CD14-positive monocyte (primary cell): ENCODE results near the gene SYCP3. TPM values are rescaled to one million over a fixed set of nuclear protein-coding genes. Genes with fewer than 3 reads are reported as not detected.

Experiments used
- DNase-seq, 3 donors: peaks; one replicate each; pipeline ENCODE4 v3.0.0-alpha.2; 2011 to 2022
- H2AFZ ChIP-seq: 2 replicates; pipeline ENCODE4 v1.6.0; 2012; ENCODE audit warnings: mild to moderate bottlenecking, low read depth, low read length, inconsistent platforms; ENCODE audit not compliant: insufficient read depth, poor library complexity, severe bottlenecking
- H3K27ac ChIP-seq, 2 donors: 1 replicate in 1 of 2; 2 replicates in 1 of 2; pipeline ENCODE4 v1.5.1; 2012 to 2013; ENCODE audit warnings: low read length in 2 of 2, control low read depth in 1 of 2, inconsistent platforms in 1 of 2, low read depth in 1 of 2, mild to moderate bottlenecking in 1 of 2
- H3K27me3 ChIP-seq, 2 donors: one replicate each; pipeline versions ENCODE4 v1.6.0 to v1.6.1; 2011 to 2013; ENCODE audit warnings: low read length in 2 of 2; ENCODE audit not compliant: control insufficient read depth in 2 of 2, insufficient read depth in 2 of 2
- H3K36me3 ChIP-seq, 2 donors: replicated peaks in 1 of 2; 1 replicate in 1 of 2; 2 replicates in 1 of 2; pipeline versions ENCODE4 v1.5.1 to v1.6.1; 2012 to 2013; ENCODE audit warnings: low read length in 2 of 2, control low read depth in 1 of 2, inconsistent platforms in 1 of 2, mild to moderate bottlenecking in 1 of 2; ENCODE audit not compliant: insufficient read depth in 2 of 2, control insufficient read depth in 1 of 2
- H3K4me1 ChIP-seq, 2 donors: 1 replicate in 1 of 2; 2 replicates in 1 of 2; pipeline versions ENCODE4 v1.5.1 to v1.6.1; 2012 to 2013; ENCODE audit warnings: low read length in 2 of 2, control low read depth in 1 of 2, inconsistent platforms in 1 of 2, mild to moderate bottlenecking in 1 of 2, moderate library complexity in 1 of 2; ENCODE audit not compliant: insufficient read depth in 2 of 2, control insufficient read depth in 1 of 2
- H3K4me2 ChIP-seq: replicated peaks from 2 replicates; pipeline ENCODE3; 2012; ENCODE audit warnings: low read length, moderate library complexity, mild to moderate bottlenecking; ENCODE audit not compliant: poor library complexity, severe bottlenecking; ENCODE audit errors: extremely low read depth
- H3K4me3 ChIP-seq, 3 experiments: fragments of 200-600 bp in 1 of 3; sonication (generic) in 1 of 3; replicated peaks in 1 of 3; 1 replicate in 2 of 3; 2 replicates in 1 of 3; pipeline ENCODE4 v1.5.1; 2011 to 2013; ENCODE audit warnings: low read length in 3 of 3, mild to moderate bottlenecking in 3 of 3, control low read depth in 2 of 3, low read depth in 2 of 3, inconsistent platforms in 1 of 3, moderate library complexity in 1 of 3
- H3K79me2 ChIP-seq: 2 replicates; pipeline ENCODE4 v1.6.0; 2012; ENCODE audit warnings: mild to moderate bottlenecking, control low read depth, inconsistent platforms, low read length, moderate library complexity; ENCODE audit not compliant: insufficient read depth
- H3K9ac ChIP-seq: 2 replicates; pipeline ENCODE4 v1.6.0; 2017; ENCODE audit warnings: low read length, mild to moderate bottlenecking; ENCODE audit not compliant: insufficient read depth, poor library complexity, severe bottlenecking
- H3K9me3 ChIP-seq, 2 donors: replicated peaks in 1 of 2; 1 replicate in 1 of 2; 2 replicates in 1 of 2; pipeline versions ENCODE4 v1.5.1 to v1.6.1; 2012 to 2013; ENCODE audit warnings: low read length in 2 of 2, control low read depth in 1 of 2; ENCODE audit not compliant: control insufficient read depth in 1 of 2, insufficient read depth in 1 of 2
- H4K20me1 ChIP-seq: 2 replicates; pipeline ENCODE4 v1.6.0; 2012; ENCODE audit warnings: mild to moderate bottlenecking, low read length, control low read depth, moderate library complexity; ENCODE audit not compliant: insufficient read depth
- H3K27ac Mint-ChIP-seq, 7 donors: one replicate each; pipeline ENCODE4 v1.8.0; 2020; ENCODE audit warnings: mild to moderate bottlenecking in 7 of 7, mixed read lengths in 7 of 7, moderate library complexity in 6 of 7, inconsistent platforms in 2 of 7
- H3K27me3 Mint-ChIP-seq, 3 donors: one replicate each; pipeline ENCODE4 v1.8.0; 2021 to 2022; ENCODE audit warnings: low read depth in 3 of 3, mild to moderate bottlenecking in 3 of 3, mixed read lengths in 3 of 3, moderate library complexity in 3 of 3, inconsistent platforms in 1 of 3
- H3K36me3 Mint-ChIP-seq, 2 donors: one replicate each; pipeline ENCODE4 v1.8.0; 2020; ENCODE audit warnings: mixed read lengths in 2 of 2, inconsistent platforms in 1 of 2, mild to moderate bottlenecking in 1 of 2
- H3K4me1 Mint-ChIP-seq: one replicate; pipeline ENCODE4 v1.8.0; 2020; ENCODE audit warnings: mild to moderate bottlenecking, mixed read lengths
- H3K4me3 Mint-ChIP-seq, 2 donors: one replicate each; pipeline ENCODE4 v1.8.0; 2020; ENCODE audit warnings: mild to moderate bottlenecking in 2 of 2, mixed read lengths in 2 of 2, moderate library complexity in 1 of 2
- H3K9me3 Mint-ChIP-seq, 7 donors: one replicate each; pipeline ENCODE4 v1.8.0; 2020 to 2022; ENCODE audit warnings: mixed read lengths in 7 of 7, mild to moderate bottlenecking in 6 of 7, moderate library complexity in 6 of 7, inconsistent platforms in 2 of 7
- WGBS: methylation state at CpG from one replicate; pipeline ENCODE4 v1.1.5; 2013; ENCODE audit warnings: missing lambda C conversion rate; ENCODE audit not compliant: insufficient coverage; 5-methylcytosine and 5-hydroxymethylcytosine counted together
- intact Hi-C, 2 donors: fragments of 100-400 bp; cut with micrococcal nuclease; formaldehyde crosslinking; loops; one replicate each; pipeline versions ENCODE4 v1.15.0 to v1.15.1; 2023
- polyA plus RNA-seq, 3 donors: library from polyadenylated mRNA; depleted of rRNA in 1 of 3; unstranded in 2 of 3; stranded (reverse) in 1 of 3; fragments of 300-500 nt in 2 of 3; fragments of >200 nt in 1 of 3; fragmentation: Illumina TruSeq in 2 of 3; gene quantifications; 1 replicate in 2 of 3; 2 replicates in 1 of 3; pipeline ENCODE4 v1.2.3, GENCODE V29; 2012 to 2021
- TF ChIP-seq, protein P1 (sequence below): fragments of 200-600 bp; IDR thresholded peaks from one replicate; pipeline ENCODE4 v1.8.0; 2022; ENCODE audit warnings: antibody characterized with exemption, mild to moderate bottlenecking

The SYCP3 gene
- polyA plus RNA-seq, 3 donors = 0.15 TPM; not detected in 2

DNA sequence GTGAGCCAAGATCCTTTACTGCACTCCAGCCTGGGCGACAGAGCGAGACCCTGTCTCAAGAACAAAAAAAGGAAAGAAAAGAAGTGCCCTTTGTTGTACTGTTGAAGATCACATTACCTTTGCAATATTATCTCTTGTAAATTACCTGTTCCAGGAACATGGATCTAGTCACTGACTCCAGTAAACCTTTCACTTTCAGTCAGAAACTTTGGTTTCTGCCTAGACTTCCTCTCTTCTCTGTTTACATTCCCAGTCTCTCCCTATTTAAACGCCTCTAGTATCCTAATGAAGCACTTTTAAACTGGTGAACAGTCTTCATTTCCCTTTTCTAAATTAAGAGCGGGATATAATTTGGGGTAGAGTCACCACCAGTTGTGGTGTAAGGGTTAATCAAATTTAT lies 29.0 kb downstream of the SYCP3 start:
- no peaks in the 10 kb centered on the region for H3K9me3 ChIP-seq
- H3K27me3 Mint-ChIP-seq = peaks cover 0 to 3% (median 0%) of the 10 kb centered on the region in 3 donors
- H3K4me1 ChIP-seq = peaks cover 17 to 24% of the 10 kb centered on the region in 2 donors
- intact Hi-C loops = no loop called here
- no peaks in the 10 kb centered on the region for H3K9me3 Mint-ChIP-seq
- no peak overlapping the region for H3K4me3 ChIP-seq
- no peaks in the 10 kb centered on the region for H3K27me3 ChIP-seq
- no peak overlapping the region for H3K27ac ChIP-seq
- no peak overlapping the region for H3K4me3 Mint-ChIP-seq
- H3K79me2 ChIP-seq = peaks cover 87% of the 10 kb centered on the region
- WGBS = 80% methylated on average over 1 of the region's 4 CpGs
- H3K36me3 Mint-ChIP-seq = peaks cover 4 to 11% of the 10 kb centered on the region in 2 donors
- peak overlapping the region in 4 of 7 donors; percentile 51 to 68 (median 64) for H3K27ac Mint-ChIP-seq
- peaks cover 62% of the 10 kb centered on the region for H3K4me1 Mint-ChIP-seq
- H3K36me3 ChIP-seq = no peaks in the 10 kb centered on the region
- no peak overlapping the region for H2AFZ ChIP-seq
- no peak for DNase-seq
- TF ChIP-seq, protein P1, sequence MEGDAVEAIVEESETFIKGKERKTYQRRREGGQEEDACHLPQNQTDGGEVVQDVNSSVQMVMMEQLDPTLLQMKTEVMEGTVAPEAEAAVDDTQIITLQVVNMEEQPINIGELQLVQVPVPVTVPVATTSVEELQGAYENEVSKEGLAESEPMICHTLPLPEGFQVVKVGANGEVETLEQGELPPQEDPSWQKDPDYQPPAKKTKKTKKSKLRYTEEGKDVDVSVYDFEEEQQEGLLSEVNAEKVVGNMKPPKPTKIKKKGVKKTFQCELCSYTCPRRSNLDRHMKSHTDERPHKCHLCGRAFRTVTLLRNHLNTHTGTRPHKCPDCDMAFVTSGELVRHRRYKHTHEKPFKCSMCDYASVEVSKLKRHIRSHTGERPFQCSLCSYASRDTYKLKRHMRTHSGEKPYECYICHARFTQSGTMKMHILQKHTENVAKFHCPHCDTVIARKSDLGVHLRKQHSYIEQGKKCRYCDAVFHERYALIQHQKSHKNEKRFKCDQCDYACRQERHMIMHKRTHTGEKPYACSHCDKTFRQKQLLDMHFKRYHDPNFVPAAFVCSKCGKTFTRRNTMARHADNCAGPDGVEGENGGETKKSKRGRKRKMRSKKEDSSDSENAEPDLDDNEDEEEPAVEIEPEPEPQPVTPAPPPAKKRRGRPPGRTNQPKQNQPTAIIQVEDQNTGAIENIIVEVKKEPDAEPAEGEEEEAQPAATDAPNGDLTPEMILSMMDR = no peak
- no peak overlapping the region for H3K4me2 ChIP-seq
- H3K9ac ChIP-seq = no peak overlapping the region
- H4K20me1 ChIP-seq = peaks cover 68% of the 10 kb centered on the region

DNA sequence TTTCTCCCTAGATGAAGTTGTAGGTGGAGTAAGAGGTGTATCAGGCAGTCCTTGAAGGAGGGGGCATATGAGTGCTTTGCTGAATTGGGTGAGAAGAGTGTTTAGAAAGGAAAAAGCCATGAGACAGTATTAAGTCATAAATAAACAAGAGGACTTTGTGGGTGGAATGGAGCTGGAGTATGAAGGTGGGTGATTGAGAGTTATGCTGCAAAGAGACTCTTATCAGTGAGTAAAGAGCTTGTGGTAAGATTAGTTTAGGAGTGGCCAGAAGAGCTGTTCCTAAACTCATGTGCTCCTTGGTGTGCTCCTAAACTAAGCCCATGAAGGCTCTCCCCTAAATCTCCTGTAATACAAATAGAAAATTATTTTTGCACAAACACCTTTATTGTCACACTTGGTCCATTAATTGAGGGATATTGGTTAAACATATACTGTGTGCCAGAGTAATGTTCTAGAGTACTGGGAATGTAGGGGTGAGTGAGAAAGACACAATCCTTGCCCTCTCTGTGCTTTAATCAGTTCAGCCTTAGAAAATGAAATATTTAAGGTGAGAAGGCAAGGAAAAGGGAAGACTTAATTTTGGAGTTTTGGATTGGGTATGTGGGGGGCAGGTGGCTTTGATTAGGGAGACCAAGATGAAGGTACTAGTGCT lies 32.0 kb downstream of the SYCP3 start:
- Mint-ChIP-seq H3K27me3 (peaks cover 0 to 3% (median 0%) of the 10 kb centered on the region in 3 donors), H3K4me3 (no peak overlapping the region), H3K9me3 (no peaks in the 10 kb centered on the region), H3K4me1 (peaks cover 54% of the 10 kb centered on the region), H3K27ac (peak overlapping the region in 3 of 7 donors; percentile 4 to 73 (median 24)), H3K36me3 (peaks cover 11 to 17% of the 10 kb centered on the region in 2 donors)
- no peak for DNase-seq
- Histone ChIP-seq H3K4me3 (no peak overlapping the region), H3K4me1 (peaks cover 7 to 11% of the 10 kb centered on the region in 2 donors), H3K9me3 (no peaks in the 10 kb centered on the region), H3K27me3 (no peaks in the 10 kb centered on the region), H3K79me2 (peaks cover 83% of the 10 kb centered on the region), H2AFZ (no peak overlapping the region), H3K9ac (no peak overlapping the region), H4K20me1 (peaks cover 67% of the 10 kb centered on the region), H3K36me3 (peaks cover 2 to 7% of the 10 kb centered on the region in 2 donors), H3K27ac (no peak overlapping the region), H3K4me2 (no peak overlapping the region)
- TF ChIP-seq, protein P1 = no peak
- intact Hi-C loops = no loop called here
